ENCODE data around the gene NCKAP5. TPM values are rescaled to one million over a fixed set of nuclear protein-coding genes. Genes with fewer than 3 reads are reported as not detected.

The NCKAP5 gene
- total and polyA plus RNA-seq, 2 of the 13 experiments (the other 11 are each of a cell fraction or from before 2014, with no cell fraction given), result 0.01 TPM; not detected in 1

- no peak for ATAC-seq
- FAIRE-seq, result no peak
- H3K79me2 ChIP-seq (ENCODE audit: insufficient read depth, low read length), result no peaks in the 10 kb centered on the region
- no peaks in the 10 kb centered on the region for H3K27me3 ChIP-seq (ENCODE audit: control insufficient read depth in 1 of 2, insufficient read depth in 2 of 2, low read length in 2 of 2)
- TF ChIP-seq SETDB1 (CRISPR knock-in tag; IDR thresholded peaks at IDR 0.05; ENCODE audit: borderline replicate concordance) (no peak), ZBTB33 (CRISPR knock-in tag; IDR thresholded peaks at IDR 0.05) (no peak), ZNF230 (CRISPR knock-in tag; IDR thresholded peaks at IDR 0.05) (no peak), ZFX (CRISPR knock-in tag; IDR thresholded peaks at IDR 0.05; ENCODE audit: low read depth) (no peak), NR3C1 (CRISPR knock-in tag; IDR thresholded peaks at IDR 0.05) (no peak), CEBPB (IDR thresholded peaks at IDR 0.05; ENCODE audit: borderline replicate concordance, low read depth, low read length) (no peak), CCAR2 (optimal IDR thresholded peaks at IDR 0.05; ENCODE audit: low read depth, low read length) (no peak), RCOR2 (CRISPR knock-in tag; IDR thresholded peaks at IDR 0.05) (no peak), ZBTB4 (CRISPR knock-in tag; IDR thresholded peaks at IDR 0.05; ENCODE audit: borderline replicate concordance) (no peak), TBX2 (CRISPR knock-in tag; IDR thresholded peaks at IDR 0.05; ENCODE audit: borderline replicate concordance) (no peak), PHF5A (CRISPR knock-in tag; IDR thresholded peaks at IDR 0.05; ENCODE audit: low read depth, unreplicated experiment) (no peak), GRHL1 (CRISPR knock-in tag; conservative IDR thresholded peaks at IDR 0.05) (no peak), KDM5B (CRISPR knock-in tag; IDR thresholded peaks at IDR 0.05; ENCODE audit: borderline replicate concordance) (no peak), HBP1 (CRISPR knock-in tag; IDR thresholded peaks at IDR 0.05; ENCODE audit: low read depth) (no peak)
- BruUV-seq (replicated peaks), result no TSS peak
- CTCF ChIA-PET (ENCODE audit: low intra/inter-chr PET ratio, low total read pairs), result no interaction called here
- WGBS (ENCODE audit: low lambda C conversion rate), result 33% methylated on average over 9 of the region's 9 CpGs
- no peak overlapping the region for H2AFZ ChIP-seq (ENCODE audit: low read length)
- H3K4me1 ChIP-seq (ENCODE audit: insufficient read depth, low read length), result no peaks in the 10 kb centered on the region
- in situ Hi-C loops (cut with HindIII; ENCODE audit: extremely low pct_ligation_motif_present, low pct_unique_long_range_greater_than_20kb) (no loop called here), intact Hi-C loops (cut with micrococcal nuclease; ENCODE audit: unreplicated experiment) (no loop called here)
- no peak overlapping the region for H3K9ac ChIP-seq (ENCODE audit: insufficient read depth, low read depth, low read length)
- H3K4me2 ChIP-seq (ENCODE audit: low read depth, low read length), result no peak overlapping the region
- DNase-seq (ENCODE audit: low spot score), result no peak
- H3K9me3 ChIP-seq (ENCODE audit: low read length), result peaks cover 14% of the 10 kb centered on the region; the same call in 1 of the 2 replicates
- H4K20me1 ChIP-seq (ENCODE audit: insufficient read depth, low read length), result no peaks in the 10 kb centered on the region
- no peaks in the 10 kb centered on the region for H3K36me3 ChIP-seq (replicated peaks in 1 of 2; ENCODE audit: control insufficient read depth in 1 of 2, insufficient read depth in 2 of 2, low read length in 2 of 2)
- H3K27ac ChIP-seq (ENCODE audit: extremely low read length, insufficient read depth, low read length), result no peak overlapping the region
- no peak overlapping the region for H3K4me3 ChIP-seq (replicated peaks in 1 of 3; ENCODE audit: insufficient read depth in 1 of 3, low read depth in 2 of 3, low read length in 3 of 3)
- POLR2A ChIA-PET, result no interaction called here
These were observed 345.0 kb downstream of the NCKAP5 start for GRCh38 chr2:133223226-133223625.

All from HepG2 (cell line).